ENCODE results near the gene ZNF331.

ZNF331 gene

GRCh38 chr19:53553865-53554791, 16.2 kb downstream of the ZNF331 start:
- Histone ChIP-seq H2AFZ (ENCODE audit: low read depth) (no peak overlapping the region), H3K4me3 (IDR thresholded peaks at IDR 0.05; ENCODE audit: insufficient read depth, low read depth, low read length) (no peak overlapping the region)
- no peak for TF ChIP-seq CTCF (conservative IDR thresholded peaks at IDR 0.05; ENCODE audit: low read depth, low read length)

GRCh38 chr19:53554804-53555203, 16.9 kb downstream of the ZNF331 start:
- Histone ChIP-seq H3K4me3 (IDR thresholded peaks at IDR 0.05; ENCODE audit: insufficient read depth, low read depth, low read length) (no peak overlapping the region), H3K4me1 (ENCODE audit: low read depth, poor library complexity, severe bottlenecking) (no peaks in the 10 kb centered on the region), H3K4me2 (no peak overlapping the region), H2AFZ (ENCODE audit: low read depth) (no peak overlapping the region), H4K20me1 (ENCODE audit: insufficient read depth) (no peaks in the 10 kb centered on the region), H3K27me3 (ENCODE audit: insufficient read depth, low read depth) (no peaks in the 10 kb centered on the region), H3K79me2 (ENCODE audit: insufficient read depth, low read depth) (no peaks in the 10 kb centered on the region), H3K27ac (no peak overlapping the region), H3K9ac (no peak overlapping the region), H3K36me3 (ENCODE audit: insufficient read depth) (no peaks in the 10 kb centered on the region)
- TF ChIP-seq CTCF (conservative IDR thresholded peaks at IDR 0.05; ENCODE audit: low read depth, low read length) = no peak

More at GRCh38 chr19:53553865-53554791, 16.2 kb downstream of the ZNF331 start:
- H3K4me2 ChIP-seq = no peak overlapping the region
- no peaks in the 10 kb centered on the region for H3K36me3 ChIP-seq (ENCODE audit: insufficient read depth)
- no peak overlapping the region for H3K9ac ChIP-seq
- H3K27ac ChIP-seq = no peak overlapping the region
- no peaks in the 10 kb centered on the region for H4K20me1 ChIP-seq (ENCODE audit: insufficient read depth)
- H3K4me1 ChIP-seq (ENCODE audit: low read depth, poor library complexity, severe bottlenecking) = no peaks in the 10 kb centered on the region
- H3K27me3 ChIP-seq (ENCODE audit: insufficient read depth, low read depth) = no peaks in the 10 kb centered on the region
- H3K79me2 ChIP-seq (ENCODE audit: insufficient read depth, low read depth) = no peaks in the 10 kb centered on the region

GRCh38 chr19:53555352-53555751, 17.4 kb downstream of the ZNF331 start:
- Histone ChIP-seq H3K9ac (no peak overlapping the region), H3K27ac (no peak overlapping the region), H3K27me3 (ENCODE audit: insufficient read depth, low read depth) (no peaks in the 10 kb centered on the region), H3K4me2 (no peak overlapping the region), H3K4me3 (IDR thresholded peaks at IDR 0.05; ENCODE audit: insufficient read depth, low read depth, low read length) (no peak overlapping the region), H3K4me1 (ENCODE audit: low read depth, poor library complexity, severe bottlenecking) (no peaks in the 10 kb centered on the region), H2AFZ (ENCODE audit: low read depth) (no peak overlapping the region), H3K36me3 (ENCODE audit: insufficient read depth) (no peaks in the 10 kb centered on the region), H4K20me1 (ENCODE audit: insufficient read depth) (no peaks in the 10 kb centered on the region), H3K79me2 (ENCODE audit: insufficient read depth, low read depth) (no peaks in the 10 kb centered on the region)
- no peak for TF ChIP-seq CTCF (conservative IDR thresholded peaks at IDR 0.05; ENCODE audit: low read depth, low read length)

- no peak for TF ChIP-seq CTCF (conservative IDR thresholded peaks at IDR 0.05; ENCODE audit: low read depth, low read length)
- Histone ChIP-seq H3K9ac (no peak overlapping the region), H3K36me3 (ENCODE audit: insufficient read depth) (no peaks in the 10 kb centered on the region), H3K4me3 (IDR thresholded peaks at IDR 0.05; ENCODE audit: insufficient read depth, low read depth, low read length) (no peak overlapping the region), H3K79me2 (ENCODE audit: insufficient read depth, low read depth) (no peaks in the 10 kb centered on the region), H2AFZ (ENCODE audit: low read depth) (no peak overlapping the region), H4K20me1 (ENCODE audit: insufficient read depth) (no peaks in the 10 kb centered on the region), H3K4me2 (no peak overlapping the region), H3K27ac (no peak overlapping the region), H3K27me3 (ENCODE audit: insufficient read depth, low read depth) (no peaks in the 10 kb centered on the region), H3K4me1 (ENCODE audit: low read depth, poor library complexity, severe bottlenecking) (no peaks in the 10 kb centered on the region)
Measured at GRCh38 chr19:53571339-53571738, 33.4 kb downstream of the ZNF331 start.
